ENCODE results near the gene SLAMF1.

SLAMF1 gene

GRCh38 chr1:160659566-160659965 is 12.7 kb upstream of the SLAMF1 start:
- H3K4me3 ChIP-seq (ENCODE audit: low read length) = no peak overlapping the region

DNA sequence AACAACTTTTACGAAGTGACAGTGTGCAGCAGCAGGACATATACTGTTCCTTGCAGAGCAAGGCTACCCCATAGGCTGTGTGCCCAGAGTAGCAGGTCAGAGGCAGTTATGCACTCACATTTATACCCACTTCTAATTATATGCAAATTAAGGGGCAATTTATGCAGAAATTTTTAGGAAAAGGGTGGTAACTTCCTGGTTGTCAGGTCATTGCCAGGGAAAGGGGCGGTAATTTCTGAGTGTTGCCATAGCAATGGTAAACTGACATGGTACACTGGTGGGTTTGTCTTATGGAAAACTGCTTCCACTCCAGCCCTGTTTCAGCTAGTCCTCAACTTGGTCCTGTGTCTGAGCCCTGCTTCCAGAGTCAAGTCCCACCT is 12.0 kb upstream of the SLAMF1 start:
- Histone ChIP-seq H3K36me3 (ENCODE audit: control insufficient read depth, insufficient read depth, low read length) (no peaks in the 10 kb centered on the region), H3K79me1 (ENCODE audit: low read length) (no peaks in the 10 kb centered on the region), H3K79me2 (ENCODE audit: control insufficient read depth, insufficient read depth, low read length) (no peaks in the 10 kb centered on the region), H3K18ac (ENCODE audit: low read length) (peak overlapping the region; percentile 96), H2AK5ac (ENCODE audit: low read length) (peak overlapping the region; percentile 34), H3K4me3 (ENCODE audit: low read length) (no peak overlapping the region), H4K5ac (ENCODE audit: low read length) (peak overlapping the region; percentile 22), H3K4me1 (ENCODE audit: control insufficient read depth, low read depth, low read length) (peaks cover 8% of the 10 kb centered on the region), H3K27me3 (ENCODE audit: insufficient read depth, low read length, poor library complexity) (no peaks in the 10 kb centered on the region), H2BK5ac (ENCODE audit: low read length) (peak overlapping the region; percentile 76), H3K27ac (ENCODE audit: low read depth, low read length) (peak overlapping the region; percentile 86), H3K23ac (ENCODE audit: low read length) (no peak overlapping the region), H2BK120ac (ENCODE audit: low read depth, low read length) (peak overlapping the region; percentile 56), H3K4me2 (ENCODE audit: low read length) (no peak overlapping the region), H4K8ac (ENCODE audit: low read depth, low read length) (no peak overlapping the region), H2BK15ac (replicated peaks; ENCODE audit: low read depth) (no peak overlapping the region), H3K9ac (ENCODE audit: low read length) (peak overlapping the region; percentile 14), H3K4ac (ENCODE audit: low read depth, low read length) (peak overlapping the region; percentile 98), H3K56ac (ENCODE audit: low read length) (peak overlapping the region; percentile 69)
- peak; percentile 91 for DNase-seq
- WGBS (ENCODE audit: extremely low coverage, insufficient coverage, low lambda C conversion rate) = no CpG with 5 or more reads among the region's 2 CpGs

More at GRCh38 chr1:160659566-160659965, 12.7 kb upstream of the SLAMF1 start:
- peak overlapping the region; percentile 60 for H2BK15ac ChIP-seq (replicated peaks; ENCODE audit: low read depth)
- no peaks in the 10 kb centered on the region for H3K36me3 ChIP-seq (ENCODE audit: control insufficient read depth, insufficient read depth, low read length)
- H2BK5ac ChIP-seq (ENCODE audit: low read length) = no peak overlapping the region
- H3K56ac ChIP-seq (ENCODE audit: low read length) = no peak overlapping the region
- H4K5ac ChIP-seq (ENCODE audit: low read length) = peak overlapping the region; percentile 84
- no peaks in the 10 kb centered on the region for H3K79me2 ChIP-seq (ENCODE audit: control insufficient read depth, insufficient read depth, low read length)
- no peak overlapping the region for H3K4me2 ChIP-seq (ENCODE audit: low read length)
- peak overlapping the region; percentile 65 for H4K8ac ChIP-seq (ENCODE audit: low read depth, low read length)
- H3K27ac ChIP-seq (ENCODE audit: low read depth, low read length) = no peak overlapping the region
- no peak overlapping the region for H2BK120ac ChIP-seq (ENCODE audit: low read depth, low read length)
- no peak overlapping the region for H3K4ac ChIP-seq (ENCODE audit: low read depth, low read length)
- no peaks in the 10 kb centered on the region for H3K79me1 ChIP-seq (ENCODE audit: low read length)
- no peak overlapping the region for H3K23ac ChIP-seq (ENCODE audit: low read length)
- no peaks in the 10 kb centered on the region for H3K27me3 ChIP-seq (ENCODE audit: insufficient read depth, low read length, poor library complexity)
- H3K4me1 ChIP-seq (ENCODE audit: control insufficient read depth, low read depth, low read length) = peaks cover 6% of the 10 kb centered on the region
- no CpG with 5 or more reads among the region's 4 CpGs for WGBS (ENCODE audit: extremely low coverage, insufficient coverage, low lambda C conversion rate)
- DNase-seq = no peak
- H3K18ac ChIP-seq (ENCODE audit: low read length) = no peak overlapping the region
- H2AK5ac ChIP-seq (ENCODE audit: low read length) = peak overlapping the region; percentile 47
- H3K9ac ChIP-seq (ENCODE audit: low read length) = no peak overlapping the region

GRCh38 chr1:160658162-160658813 is 11.4 kb upstream of the SLAMF1 start:
- Histone ChIP-seq H3K79me1 (ENCODE audit: low read length) (no peaks in the 10 kb centered on the region), H3K4ac (ENCODE audit: low read depth, low read length) (peak overlapping the region; percentile 98), H3K23ac (ENCODE audit: low read length) (no peak overlapping the region), H3K9ac (ENCODE audit: low read length) (peak overlapping the region; percentile 44), H2AK5ac (ENCODE audit: low read length) (peak overlapping the region; percentile 65), H3K79me2 (ENCODE audit: control insufficient read depth, insufficient read depth, low read length) (no peaks in the 10 kb centered on the region), H4K8ac (ENCODE audit: low read depth, low read length) (no peak overlapping the region), H2BK15ac (replicated peaks; ENCODE audit: low read depth) (peak overlapping the region; percentile 93), H3K27me3 (ENCODE audit: insufficient read depth, low read length, poor library complexity) (no peaks in the 10 kb centered on the region), H3K4me1 (ENCODE audit: control insufficient read depth, low read depth, low read length) (peaks cover 10% of the 10 kb centered on the region), H3K18ac (ENCODE audit: low read length) (peak overlapping the region; percentile 96), H2BK5ac (ENCODE audit: low read length) (peak overlapping the region; percentile 96), H3K4me3 (ENCODE audit: low read length) (no peak overlapping the region), H3K56ac (ENCODE audit: low read length) (peak overlapping the region; percentile 79), H2BK120ac (ENCODE audit: low read depth, low read length) (peak overlapping the region; percentile 56), H3K27ac (ENCODE audit: low read depth, low read length) (peak overlapping the region; percentile 92), H3K36me3 (ENCODE audit: control insufficient read depth, insufficient read depth, low read length) (no peaks in the 10 kb centered on the region), H4K5ac (ENCODE audit: low read length) (peak overlapping the region; percentile 42), H3K4me2 (ENCODE audit: low read length) (no peak overlapping the region)
- no CpG with 5 or more reads among the region's 8 CpGs for WGBS (ENCODE audit: extremely low coverage, insufficient coverage, low lambda C conversion rate)
- peak; percentile 96 for DNase-seq

DNA sequence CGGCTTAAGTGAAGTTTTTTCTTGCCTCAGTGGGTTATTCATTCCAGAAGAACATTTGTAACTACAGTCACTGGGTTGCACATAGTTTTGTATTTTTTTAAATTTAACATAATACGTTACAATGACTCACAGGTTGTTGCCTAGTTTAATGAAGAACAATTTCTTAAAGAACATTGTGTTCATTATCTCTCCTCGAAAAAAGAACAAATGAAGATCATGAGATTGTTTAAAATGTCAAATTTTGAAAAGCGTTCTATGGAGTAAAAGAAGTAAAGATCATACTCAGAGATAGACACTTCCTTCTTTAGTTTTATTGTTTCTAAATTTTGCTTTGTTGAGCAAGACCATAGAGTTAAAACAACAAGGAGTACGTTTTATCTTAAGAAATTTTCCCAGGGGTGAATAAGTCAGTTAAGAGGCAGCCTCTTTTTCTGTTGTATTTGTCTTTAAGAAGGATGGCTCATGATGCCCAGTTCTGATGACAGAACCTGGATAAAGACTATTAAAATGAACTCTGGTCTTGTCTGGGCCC is 10.5 kb upstream of the SLAMF1 start:
- no CpG with 5 or more reads among the region's 5 CpGs for WGBS (ENCODE audit: extremely low coverage, insufficient coverage, low lambda C conversion rate)
- Histone ChIP-seq H3K27ac (ENCODE audit: low read depth, low read length) (peak overlapping the region; percentile 92), H3K56ac (ENCODE audit: low read length) (peak overlapping the region; percentile 79), H2BK120ac (ENCODE audit: low read depth, low read length) (peak overlapping the region; percentile 96), H3K4ac (ENCODE audit: low read depth, low read length) (peak overlapping the region; percentile 98), H2BK15ac (replicated peaks; ENCODE audit: low read depth) (peak overlapping the region; percentile 93), H4K8ac (ENCODE audit: low read depth, low read length) (no peak overlapping the region), H3K4me1 (ENCODE audit: control insufficient read depth, low read depth, low read length) (peaks cover 14% of the 10 kb centered on the region), H3K23ac (ENCODE audit: low read length) (no peak overlapping the region), H3K9ac (ENCODE audit: low read length) (peak overlapping the region; percentile 44), H3K4me2 (ENCODE audit: low read length) (no peak overlapping the region), H3K4me3 (ENCODE audit: low read length) (no peak overlapping the region), H4K5ac (ENCODE audit: low read length) (peak overlapping the region; percentile 42), H3K36me3 (ENCODE audit: control insufficient read depth, insufficient read depth, low read length) (no peaks in the 10 kb centered on the region), H3K18ac (ENCODE audit: low read length) (peak overlapping the region; percentile 96), H2BK5ac (ENCODE audit: low read length) (peak overlapping the region; percentile 96), H3K79me2 (ENCODE audit: control insufficient read depth, insufficient read depth, low read length) (no peaks in the 10 kb centered on the region), H3K79me1 (ENCODE audit: low read length) (no peaks in the 10 kb centered on the region), H3K27me3 (ENCODE audit: insufficient read depth, low read length, poor library complexity) (no peaks in the 10 kb centered on the region), H2AK5ac (ENCODE audit: low read length) (peak overlapping the region; percentile 65)
- DNase-seq = no peak

GRCh38 chr1:160656737-160657136 is 9.9 kb upstream of the SLAMF1 start:
- Histone ChIP-seq H2BK120ac (ENCODE audit: low read depth, low read length) (peak overlapping the region; percentile 49), H3K4me1 (ENCODE audit: control insufficient read depth, low read depth, low read length) (peaks cover 17% of the 10 kb centered on the region), H3K18ac (ENCODE audit: low read length) (peak overlapping the region; percentile 64), H3K9ac (ENCODE audit: low read length) (no peak overlapping the region), H3K4me2 (ENCODE audit: low read length) (no peak overlapping the region), H3K79me1 (ENCODE audit: low read length) (no peaks in the 10 kb centered on the region), H4K8ac (ENCODE audit: low read depth, low read length) (no peak overlapping the region), H3K4ac (ENCODE audit: low read depth, low read length) (peak overlapping the region; percentile 59), H3K79me2 (ENCODE audit: control insufficient read depth, insufficient read depth, low read length) (no peaks in the 10 kb centered on the region), H3K36me3 (ENCODE audit: control insufficient read depth, insufficient read depth, low read length) (no peaks in the 10 kb centered on the region), H3K23ac (ENCODE audit: low read length) (no peak overlapping the region), H4K5ac (ENCODE audit: low read length) (no peak overlapping the region), H3K27me3 (ENCODE audit: insufficient read depth, low read length, poor library complexity) (no peaks in the 10 kb centered on the region), H2BK5ac (ENCODE audit: low read length) (no peak overlapping the region), H3K4me3 (ENCODE audit: low read length) (no peak overlapping the region), H2AK5ac (ENCODE audit: low read length) (no peak overlapping the region), H3K27ac (ENCODE audit: low read depth, low read length) (no peak overlapping the region), H2BK15ac (replicated peaks; ENCODE audit: low read depth) (no peak overlapping the region), H3K56ac (ENCODE audit: low read length) (no peak overlapping the region)
- no peak for DNase-seq
- no CpG with 5 or more reads among the region's 3 CpGs for WGBS (ENCODE audit: extremely low coverage, insufficient coverage, low lambda C conversion rate)
